ENCODE results near the gene MAP3K6.

DNA sequence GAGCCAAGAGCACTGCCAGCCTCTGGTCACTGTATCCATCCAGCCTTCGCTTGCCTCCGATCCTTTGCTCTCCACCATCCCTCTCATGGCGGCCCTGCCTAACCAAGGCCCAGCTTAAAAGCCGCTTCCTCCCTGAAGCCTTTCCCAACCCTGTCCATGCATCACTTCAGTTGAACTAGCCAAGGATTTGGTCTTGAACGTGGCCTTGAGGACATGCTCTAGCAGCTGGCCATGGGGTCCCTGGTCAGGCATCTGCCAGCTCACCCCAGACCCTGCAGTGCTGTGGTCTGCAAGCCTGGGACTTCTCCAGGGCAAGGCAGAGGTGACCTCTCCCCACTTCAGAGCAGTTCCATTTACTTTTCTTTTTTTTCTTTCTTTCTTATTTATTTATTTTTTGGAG is 30.0 kb downstream of the MAP3K6 start:
- no peak for TF ChIP-seq POLR2A (IDR thresholded peaks at IDR 0.05)
- no peak for TF ChIP-seq POLR2AphosphoS5 (IDR thresholded peaks at IDR 0.05)
- TF ChIP-seq CTCF (IDR thresholded peaks at IDR 0.05), result no peak
- no peak for TF ChIP-seq EP300 (IDR thresholded peaks at IDR 0.05)
